GM12878 (cell line): Measurements from ENCODE around the gene MSH3. TPM values are rescaled to one million over a fixed set of nuclear protein-coding genes. Genes with fewer than 3 reads are reported as not detected.

ENCODE experiments used
- ATAC-seq: fragments of 200-7000 bp; cut with Tn5 transposase; 3 replicates; pipeline ENCODE4 v1.9.1; 2020; ENCODE audit warnings: mild to moderate bottlenecking, moderate library complexity
- BruUV-seq: library from RNA; stranded (reverse); fragments of 400-500 nt; replicated peaks from 2 replicates; lab custom pipeline; 2021; lab: Mats Ljungman, UMichigan
- CTCF ChIA-PET: fragments of 300-600 bp; sonication (Branson Sonifier 250); formaldehyde crosslinking; extraction: SDS; loops from one replicate; lab custom pipeline; 2021; ENCODE audit warnings: inconsistent platforms; lab: Yijun Ruan, JAX
- POLR2A ChIA-PET: fragments of 350-600 bp; formaldehyde crosslinking; extraction: SDS; loops from one replicate; lab custom pipeline; 2021; ENCODE audit warnings: inconsistent platforms; lab: Charles Lee
- RAD21 ChIA-PET: fragments of 300-600 bp; sonication (Branson Sonifier 250); formaldehyde crosslinking; loops from one replicate; lab custom pipeline; 2023; ENCODE audit warnings: antibody characterized with exemption; ENCODE audit not compliant: unreplicated experiment; lab: Charles Lee
- SMC1A ChIA-PET: fragments of 300-600 bp; sonication (Branson Sonifier 250); formaldehyde crosslinking; loops from one replicate; lab custom pipeline; 2023; ENCODE audit not compliant: unreplicated experiment, uncharacterized antibody; lab: Charles Lee
- DNase-seq: peaks from one replicate; pipeline ENCODE4 v3.0.0-alpha.2; 2011; ENCODE audit warnings: low read depth, low spot score
- FAIRE-seq: peaks from 3 replicates; lab custom pipeline; 2011; peaks lifted over from hg19 to GRCh38; lab: Jason Lieb, UNC
- H2AFZ ChIP-seq: 2 replicates; pipeline ENCODE4 v1.6.0; 2011; ENCODE audit warnings: low read depth, low read length, control low read depth; ENCODE audit not compliant: control insufficient read depth
- H3K27ac ChIP-seq: 2 replicates; pipeline ENCODE4 v1.5.1; 2011; ENCODE audit warnings: control low read depth; ENCODE audit not compliant: control insufficient read depth, insufficient read depth
- H3K27me3 ChIP-seq, 2 experiments: replicated peaks in 1 of 2; 2 replicates each; pipeline versions ENCODE4 v1.6.0 to v1.6.1; 2011; ENCODE audit warnings: low read length in 1 of 2; ENCODE audit not compliant: control insufficient read depth in 2 of 2, insufficient read depth in 2 of 2
- H3K36me3 ChIP-seq, 2 experiments: 2 replicates each; pipeline ENCODE4 v1.5.1; 2011; ENCODE audit warnings: low read length in 1 of 2; ENCODE audit not compliant: control insufficient read depth in 2 of 2, insufficient read depth in 2 of 2
- H3K4me1 ChIP-seq: 2 replicates; pipeline ENCODE4 v1.6.1; 2011; ENCODE audit warnings: mild to moderate bottlenecking, low read length, moderate library complexity, mixed read lengths; ENCODE audit not compliant: control insufficient read depth, insufficient read depth
- H3K4me2 ChIP-seq: 2 replicates; pipeline ENCODE4 v1.6.0; 2011; ENCODE audit warnings: control low read depth; ENCODE audit not compliant: control insufficient read depth, insufficient read depth
- H3K4me3 ChIP-seq: fragments of 200-600 bp; sonication (generic); 2 replicates; pipeline ENCODE4 v1.5.1; 2016
- H3K79me2 ChIP-seq: 2 replicates; pipeline ENCODE4 v1.6.0; 2011; ENCODE audit warnings: low read length; ENCODE audit not compliant: control insufficient read depth, insufficient read depth
- H3K9ac ChIP-seq: 2 replicates; pipeline ENCODE4 v1.8.0; 2011; ENCODE audit warnings: low read length, control low read depth, mixed read lengths; ENCODE audit not compliant: control insufficient read depth, insufficient read depth
- H3K9me3 ChIP-seq: replicated peaks from 3 replicates; pipeline ENCODE4 v1.5.1; 2011; ENCODE audit warnings: mild to moderate bottlenecking, low read length; ENCODE audit not compliant: control insufficient read depth, insufficient read depth
- H4K20me1 ChIP-seq: 2 replicates; pipeline ENCODE4 v1.6.0; 2011; ENCODE audit not compliant: control insufficient read depth, insufficient read depth
- BACH1 ChIP-seq: fragments of 450-650 bp; IDR thresholded peaks from 2 replicates; pipeline ENCODE4 v1.6.1; 2017; ENCODE audit warnings: mild to moderate bottlenecking, borderline replicate concordance
- BCL11A ChIP-seq: IDR thresholded peaks from 2 replicates; pipeline ENCODE4 v1.6.1; 2011; ENCODE audit warnings: low read depth, low read length
- CBX3 ChIP-seq: fragments of 200-600 bp; sonication (generic); IDR thresholded peaks from 2 replicates; pipeline ENCODE4 v1.6.1; 2016; ENCODE audit warnings: low read depth, borderline replicate concordance
- MXI1 ChIP-seq: fragments of 150-350 bp; IDR thresholded peaks from 2 replicates; pipeline ENCODE4 v1.6.1; 2011; ENCODE audit warnings: low read depth, mild to moderate bottlenecking, inconsistent platforms, low read length, improper control_type of control experiment
- NFYA ChIP-seq: IDR thresholded peaks from 2 replicates; pipeline ENCODE4 v1.6.1; 2011; ENCODE audit warnings: low read depth, mild to moderate bottlenecking, low read length, improper control_type of control experiment, borderline replicate concordance
- POLR2A ChIP-seq: IDR thresholded peaks from 2 replicates; pipeline ENCODE4 v1.6.1; 2011; ENCODE audit warnings: low read depth, mild to moderate bottlenecking, low read length
- SIN3A ChIP-seq: IDR thresholded peaks from 2 replicates; pipeline ENCODE4 v1.6.1; 2012; ENCODE audit warnings: low read depth, low read length, improper control_type of control experiment
- SP1 ChIP-seq: IDR thresholded peaks from one replicate; pipeline ENCODE4 v1.6.1; 2011; ENCODE audit warnings: low read depth, low read length
- TCF3 ChIP-seq: IDR thresholded peaks from 2 replicates; pipeline ENCODE4 v1.6.1; 2012; ENCODE audit warnings: low read depth, mild to moderate bottlenecking, low read length, borderline replicate concordance; ENCODE audit not compliant: insufficient read depth
- ZNF24 ChIP-seq: fragments of 450-650 bp; IDR thresholded peaks from 2 replicates; pipeline ENCODE4 v1.6.1; 2017; ENCODE audit warnings: antibody characterized with exemption, mild to moderate bottlenecking
- WGBS: methylation state at CpG from one replicate; pipeline ENCODE4 v1.1.6; 2016; ENCODE audit warnings: low lambda C conversion rate; ENCODE audit not compliant: insufficient replicate concordance, insufficient coverage; ENCODE audit errors: missing lambda C conversion rate; 5-methylcytosine and 5-hydroxymethylcytosine counted together
- in situ Hi-C: fragments of 300-500 bp; cut with MboI; formaldehyde crosslinking; loops from 9 replicates; pipeline ENCODE4 v1.14.3; 2018; ENCODE audit warnings: mixed read lengths
- intact Hi-C: fragments of 100-400 bp; cut with micrococcal nuclease; formaldehyde crosslinking; loops from one replicate; pipeline ENCODE4 v1.14.2; 2022; ENCODE audit not compliant: unreplicated experiment
- polyA plus RNA-seq, 11 experiments: library from polyadenylated mRNA; depleted of rRNA in 4 of 11; unstranded in 6 of 11; stranded (reverse) in 5 of 11; fragments of >200 nt; fragmentation: Nextera tagmentation in 4 of 11; fragmentation: Illumina TruSeq in 1 of 11; extraction: Ambion mirVana in 4 of 11; extraction: Trizol in 1 of 11; gene quantifications; 1 replicate in 1 of 11; 2 replicates in 10 of 11; pipeline versions ENCODE4 v1.2.1 to v1.2.3, GENCODE V29; 2011 to 2016; ENCODE audit warnings: inconsistent platforms in 2 of 11, missing spikeins in 2 of 11, low read depth in 1 of 11
- total RNA-seq, 4 experiments: library from RNA; depleted of rRNA in 3 of 4; stranded (reverse); fragments of >200 nt in 3 of 4; fragmentation: Illumina TruSeq in 1 of 4; extraction: Trizol in 1 of 4; gene quantifications; 2 replicates each; pipeline versions ENCODE4 v1.2.1 to v1.2.3, GENCODE V29; 2013 to 2021

MSH3 gene
- total and polyA plus RNA-seq, 10 of the 15 experiments (the other 5 are each of a cell fraction or from before 2014, with no cell fraction given): 4.7 to 17.5 (median 12.2) TPM

DNA sequence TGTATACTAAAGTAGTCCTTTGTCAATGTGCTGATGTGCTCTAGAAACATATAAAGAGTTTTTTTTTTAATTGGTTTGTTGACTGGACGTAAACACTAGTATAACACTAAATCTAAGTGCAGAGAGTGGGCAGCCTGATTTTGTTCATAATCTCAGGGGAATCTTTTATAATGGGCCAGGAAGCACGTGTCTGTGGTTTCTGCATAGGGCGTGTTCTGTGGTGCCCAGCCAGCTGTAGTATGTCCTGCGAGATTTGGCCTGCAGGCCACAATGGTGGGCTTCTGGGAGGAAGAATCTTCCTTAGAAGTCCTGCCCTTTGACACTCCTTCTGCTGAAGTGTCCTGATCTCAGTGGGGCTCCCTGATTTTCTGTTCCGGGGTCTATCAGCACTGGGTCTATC, 49.3 kb downstream of the MSH3 start:
- no peaks in the 10 kb centered on the region for H3K27me3 ChIP-seq
- H3K27ac ChIP-seq: no peak overlapping the region
- in situ Hi-C loops (loop anchor here (10.0 kb wide), 1 partner anchor 461 kb away; no protein-coding TSS in a partner anchor), intact Hi-C loops (no loop called here)
- WGBS: 38% methylated on average over 5 of the region's 5 CpGs
- no peak overlapping the region for H3K9ac ChIP-seq
- DNase-seq (no peak), ATAC-seq (no peak), FAIRE-seq (no peak)
- no peaks in the 10 kb centered on the region for H3K79me2 ChIP-seq
- ChIA-PET POLR2A (no interaction called here), CTCF (no interaction called here), RAD21 (no interaction called here), SMC1A (interaction anchor here (0.7 kb wide), 1 partner anchor 16 kb away, joined by 3 read pairs; no protein-coding TSS in a partner anchor)
- H3K4me2 ChIP-seq: no peak overlapping the region
- H3K9me3 ChIP-seq: no peaks in the 10 kb centered on the region
- no peaks in the 10 kb centered on the region for H4K20me1 ChIP-seq
- H2AFZ ChIP-seq: no peak overlapping the region
- H3K4me1 ChIP-seq: no peaks in the 10 kb centered on the region
- H3K36me3 ChIP-seq: peaks cover 2 to 5% of the 10 kb centered on the region in 2 experiments; a peak in 3 of 4 replicates
- no peak overlapping the region for H3K4me3 ChIP-seq
- no peak for TF ChIP-seq MXI1
- no peak for TF ChIP-seq ZNF24
- no peak for TF ChIP-seq SP1
- TF ChIP-seq BCL11A: no peak
- no TSS peak for BruUV-seq

DNA sequence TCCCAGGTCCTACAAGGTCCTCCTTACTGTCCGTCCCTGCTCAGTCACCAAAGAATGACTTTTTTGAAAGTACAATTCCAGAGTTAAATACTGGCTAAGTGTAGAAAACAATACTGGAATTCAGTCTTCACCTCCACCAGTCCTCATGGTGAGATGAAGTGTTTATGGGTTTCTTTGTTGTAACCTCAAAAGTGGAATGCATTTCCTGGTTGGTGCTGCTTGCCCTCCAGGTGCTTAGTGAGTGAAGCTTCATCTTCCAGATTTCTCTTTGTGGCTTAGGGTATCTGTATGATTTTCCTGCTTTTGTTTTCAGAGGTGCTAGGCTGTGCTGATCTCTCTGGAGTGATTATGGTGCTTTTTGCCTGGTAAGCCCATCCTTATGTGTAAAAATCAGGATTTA, 49.8 kb downstream of the MSH3 start:
- BruUV-seq: no TSS peak
- Histone ChIP-seq H3K27me3 (no peaks in the 10 kb centered on the region), H3K9me3 (no peaks in the 10 kb centered on the region), H3K27ac (no peak overlapping the region), H2AFZ (no peak overlapping the region), H3K79me2 (no peaks in the 10 kb centered on the region), H3K9ac (no peak overlapping the region), H4K20me1 (no peaks in the 10 kb centered on the region), H3K4me2 (no peak overlapping the region), H3K4me1 (no peaks in the 10 kb centered on the region), H3K36me3 (peaks cover 2 to 3% of the 10 kb centered on the region in 2 experiments; a peak in 3 of 4 replicates), H3K4me3 (no peak overlapping the region)
- ChIA-PET RAD21 (no interaction called here), CTCF (interaction anchor here (1.4 kb wide), 1 partner anchor 489 kb away, joined by 3 read pairs; no protein-coding TSS in a partner anchor), SMC1A (no interaction called here), POLR2A (no interaction called here)
- ATAC-seq: no peak
- intact Hi-C loops (no loop called here), in situ Hi-C loops (loop anchor here (10.0 kb wide), 1 partner anchor 461 kb away; no protein-coding TSS in a partner anchor)
- no peak for DNase-seq
- WGBS: 94% methylated on average over 1 of the region's 1 CpG
- FAIRE-seq: no peak
- TF ChIP-seq BACH1 (no peak), POLR2A (no peak), CBX3 (no peak), TCF3 (no peak), SIN3A (no peak), NFYA (no peak)
